Measurements from ENCODE around the gene GSDMA.
"Not testable (repeated sequence)": the region's sequence is repeated elsewhere in the genome, so short reads cannot be mapped to it uniquely, and the experiment has no call there.

The GSDMA gene

GRCh38 chr17:39999067-39999466 is 36.3 kb downstream of the GSDMA start:
- no peak for DNase-seq

- no peak for DNase-seq
Observed at GRCh38 chr17:40000161-40000560, 37.4 kb downstream of the GSDMA start.

- not testable (repeated sequence) for DNase-seq
Observed at GRCh38 chr17:40001335-40001734, 38.5 kb downstream of the GSDMA start.

GRCh38 chr17:40004072-40004471 is 41.3 kb downstream of the GSDMA start:
- no peak for DNase-seq

GRCh38 chr17:40004712-40005111 is 41.9 kb downstream of the GSDMA start:
- DNase-seq, result no peak

- no peak for DNase-seq
Observed at GRCh38 chr17:40005520-40005919, 42.7 kb downstream of the GSDMA start.

- DNase-seq, result not testable (repeated sequence)
Observed at GRCh38 chr17:40010946-40011500, 48.2 kb downstream of the GSDMA start.

- not testable (repeated sequence) for DNase-seq
Observed at GRCh38 chr17:40012017-40012647, 49.3 kb downstream of the GSDMA start.

- DNase-seq, result no peak
Observed at GRCh38 chr17:40014375-40014980, 51.7 kb downstream of the GSDMA start.

- DNase-seq, result no peak
Observed at GRCh38 chr17:40015005-40015997, 52.5 kb downstream of the GSDMA start, which contains the start of gene CSF3. CSF3 (plus strand) TSS chr17:40015440; CDS start chr17:40015475, 35 bp downstream.

GRCh38 chr17:40015998-40016985 is 53.5 kb downstream of the GSDMA start:
- no peak for DNase-seq

- no peak for DNase-seq
Observed at GRCh38 chr17:40017422-40018080, 54.7 kb downstream of the GSDMA start.

GRCh38 chr17:40018211-40019121 is 55.7 kb downstream of the GSDMA start:
- DNase-seq, result no peak

- no peak for DNase-seq
Observed at GRCh38 chr17:40019140-40019991, 56.6 kb downstream of the GSDMA start.

GRCh38 chr17:40020146-40020545 is 57.3 kb downstream of the GSDMA start:
- no peak for DNase-seq

GRCh38 chr17:40021451-40021971 is 58.7 kb downstream of the GSDMA start:
- no peak for DNase-seq

- no peak for DNase-seq
Observed at GRCh38 chr17:40022497-40022896, 59.7 kb downstream of the GSDMA start.

- no peak for DNase-seq
Observed at GRCh38 chr17:40022961-40023541, 60.2 kb downstream of the GSDMA start.

All from NCI-H1436 treated with DMSO at 0.1 percent for 48 hours (cell line).